NCI-H345 treated with DMSO at 0.1 percent for 48 hours (cell line): ENCODE measurements around the gene CCDC32.

Source experiments
- DNase-seq: peaks from one replicate; lab custom pipeline; 2025; ENCODE audit not compliant: unreplicated experiment; lab: John Stamatoyannopoulos, UW

CCDC32 gene

GRCh38 chr15:40513609-40514008, 51.2 kb downstream of the CCDC32 start:
- no peak for DNase-seq

- no peak for DNase-seq
Measured at GRCh38 chr15:40512440-40512839, 52.4 kb downstream of the CCDC32 start.

GRCh38 chr15:40511472-40512133, 53.2 kb downstream of the CCDC32 start:
- DNase-seq = no peak

- no peak for DNase-seq
Measured at GRCh38 chr15:40511093-40511471, 53.8 kb downstream of the CCDC32 start.

GRCh38 chr15:40510201-40510600, 54.6 kb downstream of the CCDC32 start:
- no peak for DNase-seq

- no peak for DNase-seq
Measured at GRCh38 chr15:40508216-40508615, 56.6 kb downstream of the CCDC32 start.

- peak; percentile 1 for DNase-seq
Measured at GRCh38 chr15:40506964-40507571, 57.8 kb downstream of the CCDC32 start.
